ENCODE data around the gene GABRA4. TPM values are rescaled to one million over a fixed set of nuclear protein-coding genes. Genes with fewer than 3 reads are reported as not detected.
A peak's percentile ranks its signal among the peaks of the same experiment; 100 is the strongest.

Gene GABRA4
- polyA plus RNA-seq, 1 of the 3 experiments (the other 2 are of a cell fraction): not detected

DNA sequence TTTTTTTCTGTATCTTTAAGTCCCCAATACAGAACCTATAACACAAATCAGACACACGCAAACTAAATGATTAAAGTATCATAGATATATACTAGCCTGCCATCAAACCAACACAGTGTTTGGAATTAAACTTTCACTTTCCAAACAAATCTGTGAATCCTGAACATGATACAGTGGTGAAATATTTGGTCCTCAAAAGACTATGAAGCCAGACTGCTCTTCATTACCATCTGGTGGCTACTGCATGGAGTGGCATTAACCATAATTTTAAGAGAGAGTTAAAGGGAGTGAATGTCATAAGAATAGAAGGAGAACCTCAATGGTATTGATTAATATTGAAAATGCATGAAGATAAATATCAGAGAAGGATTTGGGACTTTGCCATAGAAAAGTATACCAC, 9.2 kb upstream of the GABRA4 start:
- Histone ChIP-seq H3K9ac (no peak overlapping the region), H3F3A (replicated peaks; ENCODE audit: insufficient read depth) (no peaks in the 10 kb centered on the region), H4K20me1 (ENCODE audit: insufficient read depth) (no peaks in the 10 kb centered on the region), H3K79me2 (ENCODE audit: insufficient read depth) (no peaks in the 10 kb centered on the region), H3K4me1 (ENCODE audit: control insufficient read depth in 1 of 2, insufficient read depth in 2 of 2, low read depth in 1 of 2, low read length in 1 of 2) (no peaks in the 10 kb centered on the region), H3K9me3 (no peaks in the 10 kb centered on the region), H3K27ac (ENCODE audit: low read depth in 2 of 2, low read length in 1 of 2) (no peak overlapping the region), H3K27me3 (ENCODE audit: insufficient read depth) (peaks cover 12% of the 10 kb centered on the region), H3K4me3 (ENCODE audit: low read depth in 2 of 2, low read length in 1 of 2) (no peak overlapping the region), H3K36me3 (replicated peaks in 1 of 2; ENCODE audit: control insufficient read depth in 1 of 2, insufficient read depth in 2 of 2, low read length in 1 of 2) (no peaks in the 10 kb centered on the region), H3K4me2 (no peak overlapping the region), H3K9me2 (no peaks in the 10 kb centered on the region), H2AFZ (ENCODE audit: low read depth) (no peak overlapping the region)
- no peak for TF ChIP-seq MEF2A (IDR thresholded peaks at IDR 0.05; ENCODE audit: borderline replicate concordance, low read depth)
- TF ChIP-seq, protein P1, sequence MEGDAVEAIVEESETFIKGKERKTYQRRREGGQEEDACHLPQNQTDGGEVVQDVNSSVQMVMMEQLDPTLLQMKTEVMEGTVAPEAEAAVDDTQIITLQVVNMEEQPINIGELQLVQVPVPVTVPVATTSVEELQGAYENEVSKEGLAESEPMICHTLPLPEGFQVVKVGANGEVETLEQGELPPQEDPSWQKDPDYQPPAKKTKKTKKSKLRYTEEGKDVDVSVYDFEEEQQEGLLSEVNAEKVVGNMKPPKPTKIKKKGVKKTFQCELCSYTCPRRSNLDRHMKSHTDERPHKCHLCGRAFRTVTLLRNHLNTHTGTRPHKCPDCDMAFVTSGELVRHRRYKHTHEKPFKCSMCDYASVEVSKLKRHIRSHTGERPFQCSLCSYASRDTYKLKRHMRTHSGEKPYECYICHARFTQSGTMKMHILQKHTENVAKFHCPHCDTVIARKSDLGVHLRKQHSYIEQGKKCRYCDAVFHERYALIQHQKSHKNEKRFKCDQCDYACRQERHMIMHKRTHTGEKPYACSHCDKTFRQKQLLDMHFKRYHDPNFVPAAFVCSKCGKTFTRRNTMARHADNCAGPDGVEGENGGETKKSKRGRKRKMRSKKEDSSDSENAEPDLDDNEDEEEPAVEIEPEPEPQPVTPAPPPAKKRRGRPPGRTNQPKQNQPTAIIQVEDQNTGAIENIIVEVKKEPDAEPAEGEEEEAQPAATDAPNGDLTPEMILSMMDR (IDR thresholded peaks at IDR 0.05): peak; percentile 44
- CTCF ChIA-PET: no interaction called here
- DNase-seq: no peak
- 27% methylated on average over 1 of the region's 1 CpG for WGBS (ENCODE audit: low lambda C conversion rate)
- POLR2A ChIA-PET: no interaction called here

DNA sequence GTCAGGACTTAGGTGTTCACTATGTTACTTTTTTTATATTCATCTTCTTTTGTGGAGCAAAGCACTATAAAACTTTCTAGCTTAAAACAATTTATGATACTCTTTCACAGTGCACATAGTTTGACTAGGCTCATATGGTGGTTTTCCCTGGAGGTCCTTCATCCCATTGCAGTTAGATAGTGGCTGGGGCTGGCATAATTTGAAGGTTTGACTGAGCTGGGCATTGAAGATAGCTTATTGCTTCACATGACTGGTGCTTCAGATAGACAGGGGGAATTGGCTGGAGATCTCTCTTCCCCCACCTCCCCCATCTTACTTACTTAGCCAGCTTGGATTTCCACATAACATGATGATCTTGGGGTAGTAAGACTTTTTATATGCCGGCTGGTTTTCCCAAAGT, 7.0 kb upstream of the GABRA4 start:
- Histone ChIP-seq H3K4me2 (no peak overlapping the region), H3K9me2 (no peaks in the 10 kb centered on the region), H4K20me1 (ENCODE audit: insufficient read depth) (no peaks in the 10 kb centered on the region), H3K9ac (no peak overlapping the region), H3K4me1 (ENCODE audit: control insufficient read depth in 1 of 2, insufficient read depth in 2 of 2, low read depth in 1 of 2, low read length in 1 of 2) (no peaks in the 10 kb centered on the region), H3K27me3 (ENCODE audit: insufficient read depth) (peaks cover 15% of the 10 kb centered on the region), H3F3A (replicated peaks; ENCODE audit: insufficient read depth) (no peaks in the 10 kb centered on the region), H3K27ac (ENCODE audit: low read depth in 2 of 2, low read length in 1 of 2) (no peak overlapping the region), H3K79me2 (ENCODE audit: insufficient read depth) (no peaks in the 10 kb centered on the region), H3K9me3 (no peaks in the 10 kb centered on the region), H3K4me3 (ENCODE audit: low read depth in 2 of 2, low read length in 1 of 2) (no peak overlapping the region), H3K36me3 (replicated peaks in 1 of 2; ENCODE audit: control insufficient read depth in 1 of 2, insufficient read depth in 2 of 2, low read length in 1 of 2) (no peaks in the 10 kb centered on the region), H2AFZ (ENCODE audit: low read depth) (no peak overlapping the region)
- TF ChIP-seq, protein P2, sequence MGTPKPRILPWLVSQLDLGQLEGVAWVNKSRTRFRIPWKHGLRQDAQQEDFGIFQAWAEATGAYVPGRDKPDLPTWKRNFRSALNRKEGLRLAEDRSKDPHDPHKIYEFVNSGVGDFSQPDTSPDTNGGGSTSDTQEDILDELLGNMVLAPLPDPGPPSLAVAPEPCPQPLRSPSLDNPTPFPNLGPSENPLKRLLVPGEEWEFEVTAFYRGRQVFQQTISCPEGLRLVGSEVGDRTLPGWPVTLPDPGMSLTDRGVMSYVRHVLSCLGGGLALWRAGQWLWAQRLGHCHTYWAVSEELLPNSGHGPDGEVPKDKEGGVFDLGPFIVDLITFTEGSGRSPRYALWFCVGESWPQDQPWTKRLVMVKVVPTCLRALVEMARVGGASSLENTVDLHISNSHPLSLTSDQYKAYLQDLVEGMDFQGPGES (IDR thresholded peaks at IDR 0.05; ENCODE audit: low read depth, low read length): no peak
- TF ChIP-seq SIN3A (IDR thresholded peaks at IDR 0.05; ENCODE audit: borderline replicate concordance, low read depth, low read length) (no peak), TCF12 (IDR thresholded peaks at IDR 0.05) (no peak), TEAD4 (IDR thresholded peaks at IDR 0.05; ENCODE audit: borderline replicate concordance, insufficient read depth) (no peak), POLR2AphosphoS5 (IDR thresholded peaks at IDR 0.05; ENCODE audit: low read depth, low read length) (no peak), RAD21 (IDR thresholded peaks at IDR 0.05; ENCODE audit: low read length) (no peak)
- POLR2A ChIA-PET: no interaction called here
- no peak for DNase-seq
- 4% methylated on average over 1 of the region's 1 CpG for WGBS (ENCODE audit: low lambda C conversion rate)
- CTCF ChIA-PET: interaction anchor here (1.3 to 1.9 kb wide), 2 partner anchors 12 to 157 kb away, joined by 3 to 5 read pairs; no protein-coding TSS in a partner anchor

DNA sequence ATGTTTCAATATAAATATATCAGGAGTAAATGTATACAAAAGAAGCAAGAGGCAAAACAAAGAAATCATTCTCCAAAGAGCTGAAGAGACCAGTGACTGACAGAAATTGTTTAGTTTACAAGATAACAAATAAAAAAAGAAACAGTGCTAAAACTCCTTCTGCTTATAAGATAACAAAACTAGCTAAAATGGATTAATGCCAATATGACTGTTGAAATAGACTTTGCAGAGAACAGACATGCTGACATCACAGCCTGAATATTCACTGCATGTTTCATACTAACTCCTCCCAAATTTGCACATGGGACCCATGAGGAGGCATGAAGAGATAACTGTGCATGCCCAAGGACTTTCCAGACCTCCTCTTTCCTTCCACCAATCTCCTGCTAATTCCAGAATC, 6.2 kb upstream of the GABRA4 start:
- H3K27ac ChIP-seq (ENCODE audit: low read depth in 2 of 2, low read length in 1 of 2): no peak overlapping the region
- no peak for DNase-seq
- H3K79me2 ChIP-seq (ENCODE audit: insufficient read depth): no peaks in the 10 kb centered on the region
- POLR2A ChIA-PET: interaction anchor here (0.5 kb wide), 1 partner anchor 9 kb away, joined by 3 read pairs; no protein-coding TSS in a partner anchor
- no peaks in the 10 kb centered on the region for H3K9me3 ChIP-seq
- no peak overlapping the region for H3K4me2 ChIP-seq
- no peaks in the 10 kb centered on the region for H3F3A ChIP-seq (replicated peaks; ENCODE audit: insufficient read depth)
- H2AFZ ChIP-seq (ENCODE audit: low read depth): no peak overlapping the region
- H3K4me1 ChIP-seq (ENCODE audit: control insufficient read depth in 1 of 2, insufficient read depth in 2 of 2, low read depth in 1 of 2, low read length in 1 of 2): no peaks in the 10 kb centered on the region
- no peaks in the 10 kb centered on the region for H3K36me3 ChIP-seq (replicated peaks in 1 of 2; ENCODE audit: control insufficient read depth in 1 of 2, insufficient read depth in 2 of 2, low read length in 1 of 2)
- H3K9me2 ChIP-seq: no peaks in the 10 kb centered on the region
- CTCF ChIA-PET: interaction anchor here (1.3 to 1.9 kb wide), 2 partner anchors 13 to 156 kb away, joined by 3 to 5 read pairs; no protein-coding TSS in a partner anchor
- peaks cover 23% of the 10 kb centered on the region for H3K27me3 ChIP-seq (ENCODE audit: insufficient read depth)
- H3K9ac ChIP-seq: no peak overlapping the region
- H3K4me3 ChIP-seq (ENCODE audit: low read depth in 2 of 2, low read length in 1 of 2): no peak overlapping the region
- H4K20me1 ChIP-seq (ENCODE audit: insufficient read depth): no peaks in the 10 kb centered on the region
- TF ChIP-seq RXRA (IDR thresholded peaks at IDR 0.05; ENCODE audit: borderline replicate concordance, low read depth): no peak
- TF ChIP-seq FOXJ3 (CRISPR knock-in tag; IDR thresholded peaks at IDR 0.05): no peak
- TF ChIP-seq SIN3A (IDR thresholded peaks at IDR 0.05; ENCODE audit: borderline replicate concordance, low read depth, low read length): no peak
- no peak for TF ChIP-seq GABPA (IDR thresholded peaks at IDR 0.05; ENCODE audit: low read depth)
- no peak for TF ChIP-seq MXI1 (IDR thresholded peaks at IDR 0.05; ENCODE audit: low read depth, low read length)
- TF ChIP-seq, protein P3, sequence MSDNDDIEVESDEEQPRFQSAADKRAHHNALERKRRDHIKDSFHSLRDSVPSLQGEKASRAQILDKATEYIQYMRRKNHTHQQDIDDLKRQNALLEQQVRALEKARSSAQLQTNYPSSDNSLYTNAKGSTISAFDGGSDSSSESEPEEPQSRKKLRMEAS (IDR thresholded peaks at IDR 0.05; ENCODE audit: low read depth): no peak
- TF ChIP-seq FOXM1 (IDR thresholded peaks at IDR 0.05; ENCODE audit: low read depth): no peak
- no peak for TF ChIP-seq RCOR1 (IDR thresholded peaks at IDR 0.05; ENCODE audit: low read length)
- TF ChIP-seq, protein P4, sequence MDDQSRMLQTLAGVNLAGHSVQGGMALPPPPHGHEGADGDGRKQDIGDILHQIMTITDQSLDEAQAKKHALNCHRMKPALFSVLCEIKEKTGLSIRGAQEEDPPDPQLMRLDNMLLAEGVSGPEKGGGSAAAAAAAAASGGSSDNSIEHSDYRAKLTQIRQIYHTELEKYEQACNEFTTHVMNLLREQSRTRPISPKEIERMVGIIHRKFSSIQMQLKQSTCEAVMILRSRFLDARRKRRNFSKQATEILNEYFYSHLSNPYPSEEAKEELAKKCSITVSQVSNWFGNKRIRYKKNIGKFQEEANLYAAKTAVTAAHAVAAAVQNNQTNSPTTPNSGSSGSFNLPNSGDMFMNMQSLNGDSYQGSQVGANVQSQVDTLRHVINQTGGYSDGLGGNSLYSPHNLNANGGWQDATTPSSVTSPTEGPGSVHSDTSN (IDR thresholded peaks at IDR 0.05): no peak
- TF ChIP-seq CHD2 (IDR thresholded peaks at IDR 0.05; ENCODE audit: low read length, partially characterized antibody): no peak
- no peak for TF ChIP-seq RFX5 (IDR thresholded peaks at IDR 0.05; ENCODE audit: low read length)
- TF ChIP-seq, protein P5, sequence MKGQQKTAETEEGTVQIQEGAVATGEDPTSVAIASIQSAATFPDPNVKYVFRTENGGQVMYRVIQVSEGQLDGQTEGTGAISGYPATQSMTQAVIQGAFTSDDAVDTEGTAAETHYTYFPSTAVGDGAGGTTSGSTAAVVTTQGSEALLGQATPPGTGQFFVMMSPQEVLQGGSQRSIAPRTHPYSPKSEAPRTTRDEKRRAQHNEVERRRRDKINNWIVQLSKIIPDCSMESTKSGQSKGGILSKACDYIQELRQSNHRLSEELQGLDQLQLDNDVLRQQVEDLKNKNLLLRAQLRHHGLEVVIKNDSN (IDR thresholded peaks at IDR 0.05; ENCODE audit: borderline replicate concordance, low read depth): no peak

All from SK-N-SH (cell line).